ENCODE data around the gene IL12RB1.

IL12RB1 gene

DNA sequence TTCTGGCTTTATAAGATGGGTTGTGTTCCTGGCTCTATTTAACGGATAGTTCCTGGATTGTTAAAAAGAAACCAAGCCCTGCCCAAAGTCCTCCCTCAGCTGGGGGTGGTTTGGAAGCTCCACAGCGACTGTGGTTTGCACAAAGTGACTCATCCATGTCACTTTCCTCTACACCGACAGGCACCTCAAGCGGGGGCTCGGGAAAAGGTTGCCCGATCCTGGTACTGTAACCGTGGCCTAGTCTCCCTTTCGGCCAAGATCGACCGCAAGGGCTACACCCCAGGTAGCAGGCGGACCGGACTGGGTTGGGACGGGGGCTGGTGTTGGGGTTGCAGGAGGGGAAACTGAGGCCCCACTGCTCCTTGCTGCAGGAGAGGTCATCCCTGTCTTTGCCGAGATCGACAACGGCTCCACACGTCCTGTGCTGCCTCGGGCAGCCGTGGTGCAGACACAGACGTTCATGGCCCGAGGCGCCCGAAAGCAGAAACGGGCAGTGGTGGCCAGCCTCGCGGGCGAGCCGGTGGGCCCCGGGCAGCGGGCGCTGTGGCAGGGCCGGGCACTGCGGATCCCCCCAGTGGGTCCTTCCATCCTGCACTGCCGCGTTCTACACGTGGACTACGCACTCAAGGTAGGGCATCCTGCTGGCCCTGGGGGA lies 77.2 kb downstream of the IL12RB1 start:
- H3K4me3 ChIP-seq (ENCODE audit: low read depth, low read length): no peak overlapping the region
- no peak for DNase-seq (ENCODE audit: low read depth)
- TF ChIP-seq, protein P1, sequence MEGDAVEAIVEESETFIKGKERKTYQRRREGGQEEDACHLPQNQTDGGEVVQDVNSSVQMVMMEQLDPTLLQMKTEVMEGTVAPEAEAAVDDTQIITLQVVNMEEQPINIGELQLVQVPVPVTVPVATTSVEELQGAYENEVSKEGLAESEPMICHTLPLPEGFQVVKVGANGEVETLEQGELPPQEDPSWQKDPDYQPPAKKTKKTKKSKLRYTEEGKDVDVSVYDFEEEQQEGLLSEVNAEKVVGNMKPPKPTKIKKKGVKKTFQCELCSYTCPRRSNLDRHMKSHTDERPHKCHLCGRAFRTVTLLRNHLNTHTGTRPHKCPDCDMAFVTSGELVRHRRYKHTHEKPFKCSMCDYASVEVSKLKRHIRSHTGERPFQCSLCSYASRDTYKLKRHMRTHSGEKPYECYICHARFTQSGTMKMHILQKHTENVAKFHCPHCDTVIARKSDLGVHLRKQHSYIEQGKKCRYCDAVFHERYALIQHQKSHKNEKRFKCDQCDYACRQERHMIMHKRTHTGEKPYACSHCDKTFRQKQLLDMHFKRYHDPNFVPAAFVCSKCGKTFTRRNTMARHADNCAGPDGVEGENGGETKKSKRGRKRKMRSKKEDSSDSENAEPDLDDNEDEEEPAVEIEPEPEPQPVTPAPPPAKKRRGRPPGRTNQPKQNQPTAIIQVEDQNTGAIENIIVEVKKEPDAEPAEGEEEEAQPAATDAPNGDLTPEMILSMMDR (IDR thresholded peaks at IDR 0.05; ENCODE audit: control insufficient read depth, extremely low read depth, insufficient read depth): no peak
